Body of pancreas (tissue), 4 donors: ENCODE measurements around the gene CTTNBP2NL.

Experiments
- POLR2A ChIP-seq, 3 donors: fragments of 450-650 bp; IDR thresholded peaks; one replicate each; pipeline ENCODE4 v1.6.1; 2016; ENCODE audit warnings: antibody characterized with exemption in 3 of 3, mild to moderate bottlenecking in 2 of 3
- TF ChIP-seq, protein P1 (sequence below), 7 experiments: fragments of 450-650 bp in 4 of 7; fragments of 200-600 bp in 3 of 7; sonication (generic) in 3 of 7; IDR thresholded peaks; one replicate each; pipeline ENCODE4 v1.5.1; 2016 to 2019; ENCODE audit warnings: antibody characterized with exemption in 7 of 7

DNA sequence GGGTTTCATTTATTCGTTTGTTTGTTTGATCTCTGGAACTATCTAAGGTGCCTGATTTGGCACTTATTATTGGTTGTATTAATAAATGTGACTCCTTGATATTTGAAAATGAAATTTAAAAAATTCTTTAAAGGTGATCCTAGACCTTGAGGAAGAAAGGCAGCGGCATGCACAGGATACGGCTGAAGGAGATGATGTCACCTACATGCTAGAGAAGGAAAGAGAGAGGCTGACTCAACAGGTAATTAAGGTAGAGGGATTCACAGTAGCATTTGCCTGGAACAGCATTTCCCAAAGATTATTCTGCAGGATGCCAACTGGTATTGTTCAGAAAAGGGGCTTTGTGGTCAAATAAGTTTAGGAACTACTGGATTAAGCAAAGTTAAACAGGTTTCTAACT, 58.3 kb downstream of the CTTNBP2NL start:
- TF ChIP-seq POLR2A (IDR thresholded peaks at IDR 0.05): no peak
- TF ChIP-seq, protein P1, sequence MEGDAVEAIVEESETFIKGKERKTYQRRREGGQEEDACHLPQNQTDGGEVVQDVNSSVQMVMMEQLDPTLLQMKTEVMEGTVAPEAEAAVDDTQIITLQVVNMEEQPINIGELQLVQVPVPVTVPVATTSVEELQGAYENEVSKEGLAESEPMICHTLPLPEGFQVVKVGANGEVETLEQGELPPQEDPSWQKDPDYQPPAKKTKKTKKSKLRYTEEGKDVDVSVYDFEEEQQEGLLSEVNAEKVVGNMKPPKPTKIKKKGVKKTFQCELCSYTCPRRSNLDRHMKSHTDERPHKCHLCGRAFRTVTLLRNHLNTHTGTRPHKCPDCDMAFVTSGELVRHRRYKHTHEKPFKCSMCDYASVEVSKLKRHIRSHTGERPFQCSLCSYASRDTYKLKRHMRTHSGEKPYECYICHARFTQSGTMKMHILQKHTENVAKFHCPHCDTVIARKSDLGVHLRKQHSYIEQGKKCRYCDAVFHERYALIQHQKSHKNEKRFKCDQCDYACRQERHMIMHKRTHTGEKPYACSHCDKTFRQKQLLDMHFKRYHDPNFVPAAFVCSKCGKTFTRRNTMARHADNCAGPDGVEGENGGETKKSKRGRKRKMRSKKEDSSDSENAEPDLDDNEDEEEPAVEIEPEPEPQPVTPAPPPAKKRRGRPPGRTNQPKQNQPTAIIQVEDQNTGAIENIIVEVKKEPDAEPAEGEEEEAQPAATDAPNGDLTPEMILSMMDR (IDR thresholded peaks at IDR 0.05): no peak
